Activated naive CD4-positive, alpha-beta T cell treated with anti-CD3 and anti-CD28 coated beads for 36 hours (primary cell): ENCODE measurements around the gene OPA1. TPM values are rescaled to one million over a fixed set of nuclear protein-coding genes. Genes with fewer than 3 reads are reported as not detected.
A peak's percentile ranks its signal among the peaks of the same experiment; 100 is the strongest.

ENCODE experiments used
- CTCF ChIA-PET: fragments of 350-600 bp; sonication (Branson Sonifier 250); formaldehyde crosslinking; loops from one replicate; lab custom pipeline; 2021; ENCODE audit warnings: antibody characterized with exemption; lab: Charles Lee
- DNase-seq: peaks from one replicate; pipeline ENCODE4 v3.0.0-alpha.2; 2020
- H3K27ac Mint-ChIP-seq: one replicate; pipeline ENCODE4 v1.8.0; 2021; ENCODE audit warnings: mild to moderate bottlenecking, mixed read lengths
- H3K27me3 Mint-ChIP-seq: one replicate; pipeline ENCODE4 v1.8.0; 2021; ENCODE audit warnings: low read depth, mixed read lengths
- H3K36me3 Mint-ChIP-seq: one replicate; pipeline ENCODE4 v1.8.0; 2021; ENCODE audit warnings: low read depth, mixed read lengths
- H3K4me1 Mint-ChIP-seq: one replicate; pipeline ENCODE4 v1.8.0; 2021; ENCODE audit warnings: low read depth, mixed read lengths
- H3K4me3 Mint-ChIP-seq: one replicate; pipeline ENCODE4 v1.8.0; 2021; ENCODE audit warnings: mild to moderate bottlenecking, moderate library complexity, mixed read lengths
- H3K9me3 Mint-ChIP-seq: one replicate; pipeline ENCODE4 v1.8.0; 2021; ENCODE audit warnings: mixed read lengths
- intact Hi-C: fragments of 100-400 bp; cut with micrococcal nuclease; formaldehyde crosslinking; loops from one replicate; pipeline ENCODE4 v1.15.1; 2023
- total RNA-seq, 2 experiments: library from RNA; stranded (reverse); gene quantifications; one replicate each; pipeline ENCODE4 v1.2.3, GENCODE V29; 2021

The OPA1 gene
- total RNA-seq, 2 experiments from 2014 or later: 91.7 to 96.0 TPM

DNA sequence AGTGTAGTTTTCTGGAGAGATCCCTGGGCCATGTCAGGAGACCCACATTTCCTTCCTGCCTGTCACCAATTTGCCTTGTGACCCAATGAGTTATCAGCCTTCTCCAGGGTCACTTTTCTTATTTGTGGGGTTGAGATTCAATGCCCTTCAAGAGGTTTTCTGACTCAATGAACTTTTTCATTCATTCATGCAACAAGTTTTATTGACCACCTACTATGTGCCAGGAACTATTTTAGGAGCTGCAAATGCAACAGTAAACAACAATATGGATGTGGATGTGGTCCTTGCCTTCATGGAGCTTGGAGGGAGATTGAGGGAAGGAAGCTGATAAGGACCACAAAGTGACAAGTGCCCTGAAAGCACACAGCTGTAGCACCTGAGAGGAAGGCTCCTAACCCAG, 142.8 kb downstream of the OPA1 start:
- no peaks in the 10 kb centered on the region for H3K27me3 Mint-ChIP-seq
- no peaks in the 10 kb centered on the region for H3K9me3 Mint-ChIP-seq
- DNase-seq: no peak
- intact Hi-C loops: no loop called here
- H3K4me1 Mint-ChIP-seq: no peaks in the 10 kb centered on the region
- CTCF ChIA-PET: no interaction called here
- no peak overlapping the region for H3K4me3 Mint-ChIP-seq
- no peak overlapping the region for H3K27ac Mint-ChIP-seq
- H3K36me3 Mint-ChIP-seq: no peaks in the 10 kb centered on the region

GRCh38 chr3:193736616-193737015, 143.6 kb downstream of the OPA1 start:
- no peaks in the 10 kb centered on the region for H3K36me3 Mint-ChIP-seq
- no peak for DNase-seq
- no peaks in the 10 kb centered on the region for H3K9me3 Mint-ChIP-seq
- CTCF ChIA-PET: no interaction called here
- intact Hi-C loops: no loop called here
- no peak overlapping the region for H3K27ac Mint-ChIP-seq
- no peak overlapping the region for H3K4me3 Mint-ChIP-seq
- H3K27me3 Mint-ChIP-seq: no peaks in the 10 kb centered on the region
- no peaks in the 10 kb centered on the region for H3K4me1 Mint-ChIP-seq

GRCh38 chr3:193737191-193737751, 144.3 kb downstream of the OPA1 start:
- no peak for DNase-seq
- intact Hi-C loops: no loop called here
- no peaks in the 10 kb centered on the region for H3K36me3 Mint-ChIP-seq
- CTCF ChIA-PET: no interaction called here
- H3K27ac Mint-ChIP-seq: no peak overlapping the region
- H3K9me3 Mint-ChIP-seq: no peaks in the 10 kb centered on the region
- H3K27me3 Mint-ChIP-seq: no peaks in the 10 kb centered on the region
- H3K4me1 Mint-ChIP-seq: no peaks in the 10 kb centered on the region
- no peak overlapping the region for H3K4me3 Mint-ChIP-seq

- no peak for DNase-seq
- intact Hi-C loops: no loop called here
- CTCF ChIA-PET: no interaction called here
- Mint-ChIP-seq H3K9me3 (no peaks in the 10 kb centered on the region), H3K36me3 (no peaks in the 10 kb centered on the region), H3K27me3 (no peaks in the 10 kb centered on the region), H3K4me3 (no peak overlapping the region), H3K4me1 (peaks cover 9% of the 10 kb centered on the region), H3K27ac (no peak overlapping the region)
Measured at GRCh38 chr3:193742628-193743027, 149.6 kb downstream of the OPA1 start.

DNA sequence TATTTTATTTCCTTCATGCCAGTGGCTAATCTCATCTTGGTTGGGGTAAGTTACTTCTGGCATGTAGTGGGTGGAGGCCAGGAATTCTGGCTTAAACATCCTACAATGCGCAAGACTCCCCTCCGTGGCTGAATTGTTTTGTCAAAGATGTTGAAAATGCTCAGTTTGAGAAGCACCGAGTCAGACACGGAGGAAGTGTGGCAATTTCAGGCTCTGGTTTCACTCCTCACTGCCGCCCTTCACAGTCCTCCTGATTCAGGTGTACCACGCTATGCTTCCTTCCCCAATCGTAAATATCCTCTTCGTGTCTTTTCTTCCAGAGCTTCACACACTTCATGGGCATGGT, 150.7 kb downstream of the OPA1 start:
- Mint-ChIP-seq H3K9me3 (no peaks in the 10 kb centered on the region), H3K27ac (no peak overlapping the region), H3K4me3 (no peak overlapping the region), H3K4me1 (peaks cover 9% of the 10 kb centered on the region), H3K27me3 (no peaks in the 10 kb centered on the region), H3K36me3 (no peaks in the 10 kb centered on the region)
- intact Hi-C loops: no loop called here
- peak; percentile 57 for DNase-seq
- CTCF ChIA-PET: no interaction called here

GRCh38 chr3:193744048-193744821, 151.2 kb downstream of the OPA1 start:
- no peak overlapping the region for H3K4me3 Mint-ChIP-seq
- intact Hi-C loops: no loop called here
- H3K27ac Mint-ChIP-seq: no peak overlapping the region
- DNase-seq: no peak
- H3K36me3 Mint-ChIP-seq: no peaks in the 10 kb centered on the region
- H3K9me3 Mint-ChIP-seq: no peaks in the 10 kb centered on the region
- peaks cover 9% of the 10 kb centered on the region for H3K4me1 Mint-ChIP-seq
- H3K27me3 Mint-ChIP-seq: no peaks in the 10 kb centered on the region
- CTCF ChIA-PET: no interaction called here

DNA sequence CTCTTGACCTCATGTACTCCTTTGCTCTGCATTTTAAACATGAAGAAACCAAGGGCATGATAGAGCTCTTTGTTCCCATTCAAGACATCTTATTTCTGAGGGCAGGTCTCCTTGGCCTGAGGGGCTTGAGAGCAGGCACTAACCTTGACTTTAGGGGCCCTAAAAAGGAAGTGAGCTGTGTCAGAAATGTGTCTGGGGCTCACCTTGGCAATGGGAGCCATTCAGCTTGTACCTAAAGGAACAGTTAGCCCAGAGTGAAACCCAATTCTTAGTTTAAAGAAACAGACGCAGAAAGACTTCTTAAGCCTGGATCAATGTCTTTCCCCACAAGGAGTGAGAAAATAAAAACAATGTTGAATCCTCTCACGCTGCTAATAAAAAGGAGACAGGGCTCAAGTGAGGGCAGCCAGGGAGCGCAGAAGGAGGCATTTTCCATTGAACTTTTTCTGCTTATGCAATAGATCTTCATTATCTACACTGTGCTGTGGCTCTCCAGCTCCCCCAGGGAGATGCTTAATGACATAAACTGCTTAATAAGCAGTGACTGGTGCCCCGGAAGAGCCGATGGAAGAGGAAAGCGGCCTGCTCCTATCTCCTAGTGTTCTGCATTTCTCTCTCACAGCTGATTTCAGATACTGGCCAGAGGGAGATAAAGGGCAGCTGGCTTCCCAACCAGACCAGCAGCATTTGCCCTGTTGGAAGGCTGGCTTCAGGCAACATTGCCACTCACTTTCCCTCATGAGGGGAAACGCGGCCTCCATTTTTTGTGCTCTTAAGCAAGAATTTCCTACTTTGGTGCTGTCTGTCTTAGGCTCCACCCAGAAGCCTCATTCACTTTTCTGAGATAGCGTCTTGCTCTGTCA, 152.0 kb downstream of the OPA1 start:
- Mint-ChIP-seq H3K27me3 (no peaks in the 10 kb centered on the region), H3K27ac (no peak overlapping the region), H3K9me3 (no peaks in the 10 kb centered on the region), H3K36me3 (no peaks in the 10 kb centered on the region), H3K4me3 (no peak overlapping the region), H3K4me1 (peaks cover 9% of the 10 kb centered on the region)
- intact Hi-C loops: no loop called here
- DNase-seq: no peak
- CTCF ChIA-PET: interaction anchor here (1.0 kb wide), 1 partner anchor 10 kb away, joined by 3 read pairs; no protein-coding TSS in a partner anchor

- no peak for DNase-seq
- no peaks in the 10 kb centered on the region for H3K36me3 Mint-ChIP-seq
- no peak overlapping the region for H3K27ac Mint-ChIP-seq
- H3K9me3 Mint-ChIP-seq: no peaks in the 10 kb centered on the region
- H3K4me3 Mint-ChIP-seq: no peak overlapping the region
- H3K27me3 Mint-ChIP-seq: peaks cover 2% of the 10 kb centered on the region
- H3K4me1 Mint-ChIP-seq: peaks cover 9% of the 10 kb centered on the region
- CTCF ChIA-PET: interaction anchor here (1.0 kb wide), 1 partner anchor 34 kb away, joined by 3 read pairs; no protein-coding TSS in a partner anchor
- intact Hi-C loops: no loop called here
Measured at GRCh38 chr3:193746832-193747231, 153.8 kb downstream of the OPA1 start.

Other genes with a start within 250 kb of the OPA1 start
- gene ATP13A5, start 214.5 kb upstream of the OPA1 start, total RNA-seq: not detected
- gene ATP13A4, start 38.3 kb upstream of the OPA1 start, total RNA-seq: 1 to 10 TPM; 2.4 to 2.8 TPM